SU-DHL-6 (cell line): Measurements from ENCODE around the gene MAP1LC3B2.

Source experiments
- H2AFZ ChIP-seq: fragments of 200-600 bp; sonication (generic); 2 replicates; pipeline ENCODE4 v1.6.1; 2014; ENCODE audit warnings: low read depth, mild to moderate bottlenecking, moderate library complexity, mixed read lengths, antibody characterized with exemption, low read length; ENCODE audit not compliant: severe bottlenecking
- H3F3A ChIP-seq: fragments of 200-600 bp; shearing (Covaris generic); 2 replicates; pipeline ENCODE4 v1.6.0; 2016; ENCODE audit warnings: antibody characterized with exemption, mild to moderate bottlenecking; ENCODE audit not compliant: insufficient read depth
- H3K27ac ChIP-seq: fragments of 200-600 bp; sonication (generic); 2 replicates; pipeline ENCODE4 v1.5.1; 2016; ENCODE audit warnings: low read depth, mild to moderate bottlenecking, low read length, moderate library complexity, mixed read lengths
- H3K27me3 ChIP-seq: fragments of 200-600 bp; sonication (generic), shearing (Covaris generic); 2 replicates; pipeline ENCODE4 v1.6.0; 2014; ENCODE audit warnings: mild to moderate bottlenecking, low read length
- H3K36me3 ChIP-seq: fragments of 200-600 bp; sonication (generic); 2 replicates; pipeline ENCODE4 v1.6.1; 2014; ENCODE audit warnings: mild to moderate bottlenecking, low read length, mixed read lengths
- H3K4me2 ChIP-seq: fragments of 300-600, 200-600 bp; shearing (Covaris generic), sonication (generic); 2 replicates; pipeline ENCODE4 v1.6.0; 2014; ENCODE audit warnings: low read length, low read depth, mild to moderate bottlenecking; ENCODE audit not compliant: poor library complexity, severe bottlenecking
- H3K4me3 ChIP-seq: fragments of 200-600 bp; sonication (generic); 2 replicates; pipeline ENCODE4 v1.5.1; 2014; ENCODE audit warnings: antibody characterized with exemption, low read length, mild to moderate bottlenecking, mixed read lengths; ENCODE audit not compliant: insufficient read depth, poor library complexity, severe bottlenecking
- H3K79me2 ChIP-seq: fragments of 200-600 bp; sonication (generic); 2 replicates; pipeline ENCODE4 v1.6.1; 2014; ENCODE audit warnings: mild to moderate bottlenecking, low read length, moderate library complexity; ENCODE audit not compliant: insufficient read depth
- H3K9ac ChIP-seq: fragments of 200-600 bp; sonication (generic); 2 replicates; pipeline ENCODE4 v1.7.0; 2014; ENCODE audit warnings: mild to moderate bottlenecking, low read length
- H3K9me2 ChIP-seq: fragments of 200-600 bp; sonication (generic); replicated peaks from 2 replicates; pipeline ENCODE4 v1.6.1; 2014; ENCODE audit warnings: low read length; ENCODE audit not compliant: insufficient read depth
- H3K9me3 ChIP-seq: fragments of 200-600 bp; sonication (generic); 2 replicates; pipeline ENCODE4 v1.6.1; 2014; ENCODE audit warnings: low read length, mixed read lengths; ENCODE audit not compliant: insufficient read depth
- H4K20me1 ChIP-seq: fragments of 200-600 bp; sonication (generic); 2 replicates; pipeline ENCODE4 v1.6.1; 2014; ENCODE audit warnings: low read depth, mild to moderate bottlenecking, antibody characterized with exemption, low read length, moderate library complexity, mixed read lengths
- EZH2phosphoT487 ChIP-seq: fragments of 200-600 bp; sonication (generic), shearing (Covaris generic); conservative IDR thresholded peaks from 2 replicates; pipeline ENCODE4 v1.6.1; 2018; ENCODE audit warnings: mild to moderate bottlenecking, antibody characterized with exemption, low read length, moderate library complexity, mixed read lengths
- TF ChIP-seq, protein P1 (sequence below): fragments of 200-600 bp; sonication (generic); IDR thresholded peaks from one replicate; pipeline ENCODE4 v1.5.1; 2017; ENCODE audit warnings: antibody characterized with exemption, mild to moderate bottlenecking, low read length, moderate library complexity; ENCODE audit not compliant: insufficient read depth, poor library complexity, severe bottlenecking

Gene MAP1LC3B2

DNA sequence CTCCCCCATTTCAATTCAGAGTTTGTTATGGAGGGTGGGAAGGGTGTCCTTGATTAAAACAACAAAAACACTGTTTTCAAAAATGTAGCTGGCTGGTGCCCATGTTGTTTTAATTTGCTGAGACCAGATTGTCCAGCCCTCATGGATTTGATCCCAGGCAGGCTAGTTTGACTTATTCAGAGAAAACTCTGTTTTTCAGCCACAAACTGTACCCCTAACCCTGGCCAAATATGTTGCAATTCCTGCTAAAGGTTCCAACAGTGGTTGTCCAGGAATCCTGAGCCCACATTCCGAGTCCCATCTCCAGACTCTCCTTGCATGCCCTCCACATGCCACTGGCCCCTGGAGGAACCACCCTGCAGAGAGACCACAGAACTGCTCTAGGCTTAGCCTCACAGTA, 36.0 kb downstream of the MAP1LC3B2 start:
- TF ChIP-seq, protein P1, sequence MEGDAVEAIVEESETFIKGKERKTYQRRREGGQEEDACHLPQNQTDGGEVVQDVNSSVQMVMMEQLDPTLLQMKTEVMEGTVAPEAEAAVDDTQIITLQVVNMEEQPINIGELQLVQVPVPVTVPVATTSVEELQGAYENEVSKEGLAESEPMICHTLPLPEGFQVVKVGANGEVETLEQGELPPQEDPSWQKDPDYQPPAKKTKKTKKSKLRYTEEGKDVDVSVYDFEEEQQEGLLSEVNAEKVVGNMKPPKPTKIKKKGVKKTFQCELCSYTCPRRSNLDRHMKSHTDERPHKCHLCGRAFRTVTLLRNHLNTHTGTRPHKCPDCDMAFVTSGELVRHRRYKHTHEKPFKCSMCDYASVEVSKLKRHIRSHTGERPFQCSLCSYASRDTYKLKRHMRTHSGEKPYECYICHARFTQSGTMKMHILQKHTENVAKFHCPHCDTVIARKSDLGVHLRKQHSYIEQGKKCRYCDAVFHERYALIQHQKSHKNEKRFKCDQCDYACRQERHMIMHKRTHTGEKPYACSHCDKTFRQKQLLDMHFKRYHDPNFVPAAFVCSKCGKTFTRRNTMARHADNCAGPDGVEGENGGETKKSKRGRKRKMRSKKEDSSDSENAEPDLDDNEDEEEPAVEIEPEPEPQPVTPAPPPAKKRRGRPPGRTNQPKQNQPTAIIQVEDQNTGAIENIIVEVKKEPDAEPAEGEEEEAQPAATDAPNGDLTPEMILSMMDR, result no peak
- no peak for TF ChIP-seq EZH2phosphoT487
- no peaks in the 10 kb centered on the region for H3K27me3 ChIP-seq
- H2AFZ ChIP-seq, result no peak overlapping the region
- no peaks in the 10 kb centered on the region for H3K9me3 ChIP-seq
- H3K36me3 ChIP-seq, result no peaks in the 10 kb centered on the region
- H4K20me1 ChIP-seq, result no peaks in the 10 kb centered on the region
- no peak overlapping the region for H3K4me3 ChIP-seq
- H3K79me2 ChIP-seq, result no peaks in the 10 kb centered on the region
- H3K27ac ChIP-seq, result no peak overlapping the region
- no peak overlapping the region for H3K4me2 ChIP-seq
- no peak overlapping the region for H3K9ac ChIP-seq
- H3F3A ChIP-seq, result no peaks in the 10 kb centered on the region
- H3K9me2 ChIP-seq, result no peaks in the 10 kb centered on the region

DNA sequence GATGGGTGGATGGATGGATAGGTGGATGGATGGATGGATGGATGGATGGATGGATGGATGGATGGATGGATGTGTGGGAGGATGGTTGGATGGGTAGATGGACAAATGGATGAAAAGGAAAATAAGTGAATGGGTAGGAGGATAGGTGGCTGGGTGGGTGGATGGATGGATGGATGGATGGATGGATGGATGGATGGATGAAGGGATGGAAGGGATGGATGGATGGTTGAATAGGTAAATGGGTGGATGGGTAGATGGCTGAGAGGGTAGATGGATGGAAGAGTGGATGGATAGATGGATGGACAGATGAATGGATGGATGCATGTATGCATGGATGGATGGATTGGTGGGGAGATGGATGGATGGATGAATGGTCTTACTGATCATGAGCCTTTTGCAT, 36.5 kb downstream of the MAP1LC3B2 start:
- H3K4me3 ChIP-seq, result no peak overlapping the region
- no peak overlapping the region for H2AFZ ChIP-seq
- H3K79me2 ChIP-seq, result no peaks in the 10 kb centered on the region
- H3F3A ChIP-seq, result no peaks in the 10 kb centered on the region
- H3K9ac ChIP-seq, result no peak overlapping the region
- no peaks in the 10 kb centered on the region for H3K36me3 ChIP-seq
- H3K27ac ChIP-seq, result no peak overlapping the region
- no peaks in the 10 kb centered on the region for H4K20me1 ChIP-seq
- H3K9me3 ChIP-seq, result no peaks in the 10 kb centered on the region
- H3K9me2 ChIP-seq, result no peaks in the 10 kb centered on the region
- no peak for TF ChIP-seq EZH2phosphoT487
- TF ChIP-seq, protein P1, result no peak
- no peaks in the 10 kb centered on the region for H3K27me3 ChIP-seq
- no peak overlapping the region for H3K4me2 ChIP-seq

DNA sequence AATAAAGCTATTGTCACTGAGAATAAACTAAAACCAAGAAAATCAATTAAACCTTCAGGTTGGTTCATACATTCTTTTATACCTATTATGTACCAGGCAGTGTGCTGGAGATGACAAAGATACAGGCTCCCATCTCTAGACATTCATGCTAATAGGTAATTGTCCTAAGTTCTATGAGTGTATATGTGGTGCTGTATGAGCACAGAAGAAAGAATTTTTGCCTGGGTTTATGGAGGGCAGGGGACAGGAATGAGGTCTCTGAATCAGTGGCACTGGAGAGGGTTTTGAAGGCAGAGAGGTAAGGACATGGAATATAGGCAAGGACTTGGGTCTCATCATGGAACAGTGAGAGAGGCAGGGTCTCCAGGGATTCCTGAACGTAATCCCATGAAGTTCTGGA, 38.7 kb downstream of the MAP1LC3B2 start:
- Histone ChIP-seq H3K4me3 (no peak overlapping the region), H3K9me2 (no peaks in the 10 kb centered on the region), H4K20me1 (no peaks in the 10 kb centered on the region), H3K36me3 (no peaks in the 10 kb centered on the region), H2AFZ (no peak overlapping the region), H3K27ac (no peak overlapping the region), H3K27me3 (no peaks in the 10 kb centered on the region), H3K4me2 (no peak overlapping the region), H3K79me2 (no peaks in the 10 kb centered on the region), H3K9me3 (no peaks in the 10 kb centered on the region), H3K9ac (no peak overlapping the region), H3F3A (no peaks in the 10 kb centered on the region)
- TF ChIP-seq, protein P1, result no peak
- no peak for TF ChIP-seq EZH2phosphoT487
